NT2/D1 (cell line): ENCODE data around the gene CLK1.

Source experiments
- SUZ12 ChIP-seq: IDR thresholded peaks from 2 replicates; pipeline ENCODE4 v1.6.1; 2011; ENCODE audit not compliant: insufficient read length, insufficient read depth; ENCODE audit errors: extremely low read depth
- ZNF274 ChIP-seq: IDR thresholded peaks from 2 replicates; pipeline ENCODE4 v1.6.1; 2011; ENCODE audit warnings: mild to moderate bottlenecking, low read depth, low read length

DNA sequence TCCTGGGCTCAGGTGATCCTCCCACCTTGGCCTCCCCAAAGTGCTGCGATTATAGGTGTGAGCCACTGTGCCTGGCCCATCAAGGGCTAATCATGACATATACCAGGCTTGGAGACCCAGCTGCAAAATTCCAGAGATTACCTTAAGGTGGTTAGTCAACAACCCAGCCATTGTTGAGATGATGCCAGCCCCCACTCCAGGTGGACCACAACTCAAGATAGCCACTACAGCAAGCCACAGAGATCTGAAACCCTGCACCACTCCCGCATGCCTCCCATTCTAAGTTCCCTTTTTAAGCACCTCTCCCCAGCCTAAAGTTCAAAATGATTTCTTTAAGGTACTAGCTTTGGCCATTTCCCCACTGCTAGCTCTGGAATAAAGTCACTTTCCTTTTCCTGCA lies 4.6 kb upstream of the CLK1 start:
- TF ChIP-seq ZNF274 (no peak), SUZ12 (no peak)
